Right cardiac atrium (tissue), 5 donors: ENCODE data around the gene MTMR12. TPM values are rescaled to one million over a fixed set of nuclear protein-coding genes. Genes with fewer than 3 reads are reported as not detected.

ENCODE experiments used
- ATAC-seq, 2 donors: fragments of 200-7000 bp; cut with Tn5 transposase; one replicate each; pipeline versions ENCODE4 v1.8.0 to v1.9.1; 2020; ENCODE audit warnings: moderate library complexity in 2 of 2, mild to moderate bottlenecking in 1 of 2
- DNase-seq, 3 donors: peaks; one replicate each; pipeline ENCODE4 v3.0.0-alpha.2; 2020
- H3K27ac ChIP-seq: one replicate; pipeline ENCODE4 v1.5.1; 2013; ENCODE audit warnings: mild to moderate bottlenecking, low read length, control low read depth, moderate library complexity
- H3K27me3 ChIP-seq: one replicate; pipeline ENCODE4 v1.6.1; 2013; ENCODE audit not compliant: control insufficient read depth, insufficient read depth
- H3K4me1 ChIP-seq: one replicate; pipeline ENCODE4 v1.6.1; 2013; ENCODE audit warnings: low read length; ENCODE audit not compliant: control insufficient read depth, insufficient read depth
- H3K4me3 ChIP-seq: one replicate; pipeline ENCODE4 v1.5.1; 2013; ENCODE audit warnings: low read length, control low read depth
- H3K9me3 ChIP-seq: one replicate; pipeline ENCODE4 v1.6.1; 2013; ENCODE audit warnings: low read length; ENCODE audit not compliant: control insufficient read depth
- WGBS: extraction: QIAGEN DNeasy Blood & Tissue Kit; methylation state at CpG from one replicate; pipeline ENCODE4 v1.1.7; 2013; 5-methylcytosine and 5-hydroxymethylcytosine counted together
- intact Hi-C, 4 donors: fragments of 100-400 bp; cut with DNase I; formaldehyde crosslinking; loops; one replicate each; pipeline versions ENCODE4 v1.11.0 to v1.14.0; 2022 to 2023
- polyA plus RNA-seq: library from polyadenylated mRNA; stranded (reverse); fragments of 200-250 nt; gene quantifications from one replicate; pipeline ENCODE4 v1.2.3, GENCODE V29; 2013
- total RNA-seq, 4 donors: library from RNA; stranded (reverse); fragmentation: NEBNext Ultra II Directional; extraction: Animal tissue kit (Norgen Biotek cat#: 25700); gene quantifications; one replicate each; pipeline ENCODE4 v1.2.1, GENCODE V29; 2021
- donor health status: healthy with polysubstance abuse.
- donor health status: DM: no; HTN: yes; CAD: no.
- donor health status: DM: no; HTN: no; CAD: no.
- donor health status: DM: no; HTN: yes; CAD: no; lungs with severe emphysema.
- donor health status: DM: yes; HTN: yes; CAD: no.

MTMR12 gene
- total and polyA plus RNA-seq, 5 donors: 6.2 to 28.1 (median 22.2) TPM

- intact Hi-C loops: no loop called here
- Histone ChIP-seq H3K4me3 (peak overlapping the region; percentile 85), H3K27ac (peak overlapping the region; percentile 96), H3K4me1 (peaks cover 8% of the 10 kb centered on the region), H3K27me3 (no peaks in the 10 kb centered on the region), H3K9me3 (no peaks in the 10 kb centered on the region)
- WGBS: 30% methylated on average over 16 of the region's 16 CpGs
- no peak for ATAC-seq
- DNase-seq: no peak
Observed at GRCh38 chr5:32311404-32312196, 1.1 kb downstream of the MTMR12 start.

GRCh38 chr5:32309761-32310160, 3.0 kb downstream of the MTMR12 start:
- intact Hi-C loops: no loop called here
- Histone ChIP-seq H3K4me3 (no peak overlapping the region), H3K27me3 (no peaks in the 10 kb centered on the region), H3K27ac (no peak overlapping the region), H3K4me1 (peaks cover 8% of the 10 kb centered on the region), H3K9me3 (no peaks in the 10 kb centered on the region)
- ATAC-seq: no peak
- WGBS: 67% methylated on average over 6 of the region's 6 CpGs
- DNase-seq: no peak

GRCh38 chr5:32308946-32309345, 3.8 kb downstream of the MTMR12 start:
- H3K27ac ChIP-seq: no peak overlapping the region
- H3K4me1 ChIP-seq: peaks cover 8% of the 10 kb centered on the region
- WGBS: 40% methylated on average over 3 of the region's 3 CpGs
- peaks cover 3% of the 10 kb centered on the region for H3K9me3 ChIP-seq
- H3K27me3 ChIP-seq: no peaks in the 10 kb centered on the region
- ATAC-seq: no peak
- H3K4me3 ChIP-seq: no peak overlapping the region
- intact Hi-C loops: no loop called here
- no peak for DNase-seq

GRCh38 chr5:32307769-32308194, 5.0 kb downstream of the MTMR12 start:
- 95% methylated on average over 4 of the region's 4 CpGs for WGBS
- no peak overlapping the region for H3K27ac ChIP-seq
- H3K4me1 ChIP-seq: peaks cover 8% of the 10 kb centered on the region

GRCh38 chr5:32304622-32305021, 8.1 kb downstream of the MTMR12 start:
- Histone ChIP-seq H3K4me3 (no peak overlapping the region), H3K9me3 (peaks cover 3% of the 10 kb centered on the region), H3K27me3 (no peaks in the 10 kb centered on the region), H3K27ac (no peak overlapping the region), H3K4me1 (peaks cover 3% of the 10 kb centered on the region)
- DNase-seq (no peak), ATAC-seq (no peak)
- intact Hi-C loops: no loop called here
- WGBS: 67% methylated on average over 5 of the region's 5 CpGs

More at GRCh38 chr5:32307769-32308194, 5.0 kb downstream of the MTMR12 start:
- DNase-seq: no peak
- Histone ChIP-seq H3K9me3 (peaks cover 3% of the 10 kb centered on the region), H3K4me3 (no peak overlapping the region), H3K27me3 (no peaks in the 10 kb centered on the region)
- ATAC-seq: no peak
- intact Hi-C loops: no loop called here

GRCh38 chr5:32303755-32304120, 9.0 kb downstream of the MTMR12 start:
- intact Hi-C loops: no loop called here
- Histone ChIP-seq H3K4me1 (peaks cover 5% of the 10 kb centered on the region), H3K27me3 (no peaks in the 10 kb centered on the region), H3K27ac (no peak overlapping the region), H3K4me3 (no peak overlapping the region), H3K9me3 (peaks cover 3% of the 10 kb centered on the region)
- ATAC-seq (no peak), DNase-seq (no peak)
- 98% methylated on average over 6 of the region's 6 CpGs for WGBS

- Histone ChIP-seq H3K4me1 (peaks cover 6% of the 10 kb centered on the region), H3K27ac (no peak overlapping the region), H3K4me3 (no peak overlapping the region), H3K27me3 (no peaks in the 10 kb centered on the region), H3K9me3 (peaks cover 3% of the 10 kb centered on the region)
- DNase-seq (no peak), ATAC-seq (peak in 1 of 2 donors; percentile 43)
- WGBS: 76% methylated on average over 7 of the region's 7 CpGs
- intact Hi-C loops: no loop called here
Observed at GRCh38 chr5:32302835-32303754, 9.6 kb downstream of the MTMR12 start.

GRCh38 chr5:32301891-32302290, 10.8 kb downstream of the MTMR12 start:
- no peaks in the 10 kb centered on the region for H3K27me3 ChIP-seq
- no peak overlapping the region for H3K27ac ChIP-seq
- H3K4me1 ChIP-seq: peaks cover 10% of the 10 kb centered on the region
- no peak for DNase-seq
- peaks cover 3% of the 10 kb centered on the region for H3K9me3 ChIP-seq
- intact Hi-C loops: no loop called here
- no peak overlapping the region for H3K4me3 ChIP-seq
- no peak for ATAC-seq
- WGBS: 83% methylated on average over 2 of the region's 2 CpGs

- Histone ChIP-seq H3K9me3 (no peaks in the 10 kb centered on the region), H3K27ac (no peak overlapping the region), H3K27me3 (no peaks in the 10 kb centered on the region), H3K4me1 (peaks cover 12% of the 10 kb centered on the region), H3K4me3 (no peak overlapping the region)
- intact Hi-C loops: no loop called here
- DNase-seq (no peak), ATAC-seq (no peak)
- 88% methylated on average over 4 of the region's 4 CpGs for WGBS
Observed at GRCh38 chr5:32299059-32299677, 13.6 kb downstream of the MTMR12 start.

GRCh38 chr5:32298059-32298415, 14.7 kb downstream of the MTMR12 start:
- Histone ChIP-seq H3K4me1 (peaks cover 16% of the 10 kb centered on the region), H3K27ac (no peak overlapping the region), H3K4me3 (no peak overlapping the region), H3K9me3 (no peaks in the 10 kb centered on the region), H3K27me3 (no peaks in the 10 kb centered on the region)
- ATAC-seq: peak in 1 of 2 donors; percentile 23
- intact Hi-C loops: no loop called here
- WGBS: 77% methylated on average over 5 of the region's 5 CpGs
- DNase-seq: no peak
